GM10266 (cell line): ENCODE measurements around the gene HS3ST6.

ENCODE experiments used
- DNase-seq: peaks from one replicate; pipeline ENCODE4 v3.0.0; 2012; ENCODE audit errors: extremely low spot score
- TF ChIP-seq, protein P1 (sequence below): IDR thresholded peaks from 2 replicates; pipeline ENCODE4 v1.5.1; 2012; ENCODE audit warnings: mild to moderate bottlenecking, low read depth; ENCODE audit not compliant: control insufficient read depth, insufficient read depth; ENCODE audit errors: missing control alignments

The HS3ST6 gene

DNA sequence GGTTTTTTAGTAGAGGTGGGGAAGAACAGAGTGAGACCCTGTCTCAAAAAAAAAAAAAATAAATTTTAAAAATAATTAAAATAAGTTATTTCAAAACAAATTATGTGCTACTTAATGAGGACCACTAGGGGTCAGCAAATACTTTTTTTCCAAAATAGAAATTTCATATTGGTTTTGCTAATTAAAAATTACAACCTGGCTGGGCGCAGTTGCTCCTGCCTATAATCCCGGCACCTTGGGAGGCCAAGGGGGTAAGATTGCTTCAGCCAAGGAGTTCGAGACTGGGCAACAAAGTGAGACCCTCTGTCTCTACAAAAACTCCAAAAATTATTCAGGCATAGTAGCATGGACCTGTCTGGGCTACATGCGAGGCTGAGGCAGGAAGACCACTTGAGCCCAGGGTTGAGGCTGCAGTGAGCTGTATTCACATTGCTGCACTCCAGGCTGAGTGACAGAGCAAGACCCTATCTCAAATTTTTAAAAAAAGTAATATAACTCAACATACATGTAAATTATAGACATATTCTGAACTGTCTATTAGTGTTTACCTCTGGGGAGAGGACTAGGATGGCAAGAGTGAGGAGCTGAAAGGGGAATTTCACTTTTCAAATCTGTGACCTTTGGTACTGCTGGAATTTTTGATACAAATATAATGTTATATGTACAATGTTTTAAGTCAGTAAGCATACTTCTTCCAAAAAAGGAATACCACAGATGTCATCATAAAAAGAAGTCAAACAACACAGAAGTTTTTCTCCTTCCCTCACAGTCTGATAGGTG, 54.3 kb downstream of the HS3ST6 start:
- TF ChIP-seq, protein P1, sequence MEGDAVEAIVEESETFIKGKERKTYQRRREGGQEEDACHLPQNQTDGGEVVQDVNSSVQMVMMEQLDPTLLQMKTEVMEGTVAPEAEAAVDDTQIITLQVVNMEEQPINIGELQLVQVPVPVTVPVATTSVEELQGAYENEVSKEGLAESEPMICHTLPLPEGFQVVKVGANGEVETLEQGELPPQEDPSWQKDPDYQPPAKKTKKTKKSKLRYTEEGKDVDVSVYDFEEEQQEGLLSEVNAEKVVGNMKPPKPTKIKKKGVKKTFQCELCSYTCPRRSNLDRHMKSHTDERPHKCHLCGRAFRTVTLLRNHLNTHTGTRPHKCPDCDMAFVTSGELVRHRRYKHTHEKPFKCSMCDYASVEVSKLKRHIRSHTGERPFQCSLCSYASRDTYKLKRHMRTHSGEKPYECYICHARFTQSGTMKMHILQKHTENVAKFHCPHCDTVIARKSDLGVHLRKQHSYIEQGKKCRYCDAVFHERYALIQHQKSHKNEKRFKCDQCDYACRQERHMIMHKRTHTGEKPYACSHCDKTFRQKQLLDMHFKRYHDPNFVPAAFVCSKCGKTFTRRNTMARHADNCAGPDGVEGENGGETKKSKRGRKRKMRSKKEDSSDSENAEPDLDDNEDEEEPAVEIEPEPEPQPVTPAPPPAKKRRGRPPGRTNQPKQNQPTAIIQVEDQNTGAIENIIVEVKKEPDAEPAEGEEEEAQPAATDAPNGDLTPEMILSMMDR: no peak
- no peak for DNase-seq

DNA sequence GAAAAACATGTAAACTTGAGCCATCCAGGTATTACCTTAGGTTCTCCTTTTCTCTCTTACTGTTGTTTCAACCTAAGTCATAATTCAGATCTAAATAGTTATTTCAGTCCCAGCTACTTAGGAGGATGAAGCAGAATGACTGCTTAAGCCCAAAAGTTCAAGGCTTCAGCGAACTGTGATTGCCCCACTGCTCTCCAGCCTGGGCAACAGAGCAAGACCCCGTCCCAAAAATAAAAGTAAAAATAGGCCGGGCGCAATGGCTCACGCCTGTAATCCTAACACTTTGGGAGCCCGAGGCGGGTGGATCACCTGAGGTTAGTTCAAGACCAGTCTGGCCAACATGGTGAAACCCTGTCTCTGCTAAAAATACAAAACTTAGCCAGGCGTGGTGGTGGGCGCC, 55.8 kb downstream of the HS3ST6 start:
- no peak for DNase-seq
- TF ChIP-seq, protein P1: no peak

DNA sequence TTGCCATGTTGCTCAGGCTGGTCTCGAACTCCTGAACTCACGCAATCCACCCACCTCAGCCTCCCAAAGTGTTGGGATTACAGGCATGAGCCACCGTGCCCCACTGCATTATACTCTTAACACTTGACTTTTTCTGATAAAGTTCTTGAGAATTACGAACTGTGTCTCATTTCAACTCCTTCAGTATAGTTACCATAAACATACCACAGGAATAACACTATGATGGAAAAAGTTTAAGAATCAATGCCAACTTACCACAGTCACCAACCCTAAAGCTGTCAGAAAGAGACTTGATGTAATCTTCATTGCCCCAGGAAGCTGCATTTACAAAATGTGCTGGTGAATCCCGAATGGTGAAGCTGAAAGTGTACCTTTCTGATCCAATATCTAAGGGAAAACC, 56.5 kb downstream of the HS3ST6 start:
- TF ChIP-seq, protein P1: no peak
- no peak for DNase-seq
